ENCODE data around the gene ALG9. TPM values are rescaled to one million over a fixed set of nuclear protein-coding genes. Genes with fewer than 3 reads are reported as not detected.

ALG9 gene
- polyA plus RNA-seq, 1 experiment = 40.0 TPM

GRCh38 chr11:111870522-111870885 is 877 bp downstream of the ALG9 start:
- no peak for DNase-seq (ENCODE audit: low read depth, low spot score)
- POLR2A ChIA-PET = interaction anchor here (0.7 to 2.6 kb wide), 3 partner anchors 36 to 73 kb away, joined by 3 to 8 read pairs (median 3); no protein-coding TSS in a partner anchor
- H3K9me3 ChIP-seq (ENCODE audit: control insufficient read depth, insufficient read depth, low read length) = no peaks in the 10 kb centered on the region
- peak overlapping the region; percentile 80 for H3K4me3 ChIP-seq (ENCODE audit: low read depth, low read length)
- TF ChIP-seq CTCF (IDR thresholded peaks at IDR 0.05; ENCODE audit: low read depth, low read length) = no peak
- peak overlapping the region; percentile 42 for H3K27ac ChIP-seq (ENCODE audit: low read depth, low read length)
- no peaks in the 10 kb centered on the region for H3K27me3 ChIP-seq (ENCODE audit: control insufficient read depth, insufficient read depth, low read length)
- CTCF ChIA-PET = interaction anchor here (0.7 to 3.3 kb wide), 11 partner anchors 12 to 410 kb away, joined by 3 to 36 read pairs (median 4); partner anchors contain the start of gene C11orf52

- H3K9me3 ChIP-seq (ENCODE audit: control insufficient read depth, insufficient read depth, low read length) = no peaks in the 10 kb centered on the region
- no peaks in the 10 kb centered on the region for H3K27me3 ChIP-seq (ENCODE audit: control insufficient read depth, insufficient read depth, low read length)
- H3K27ac ChIP-seq (ENCODE audit: low read depth, low read length) = no peak overlapping the region
- no peak overlapping the region for H3K4me3 ChIP-seq (ENCODE audit: low read depth, low read length)
- DNase-seq (ENCODE audit: low read depth, low spot score) = no peak
- POLR2A ChIA-PET = interaction anchor here (2.6 kb wide), 1 partner anchor 57 kb away, joined by 8 read pairs; no protein-coding TSS in a partner anchor
- CTCF ChIA-PET = interaction anchor here (0.7 to 3.3 kb wide), 11 partner anchors 11 to 410 kb away, joined by 3 to 36 read pairs (median 4); partner anchors contain the start of gene C11orf52
- no peak for TF ChIP-seq CTCF (IDR thresholded peaks at IDR 0.05; ENCODE audit: low read depth, low read length)
Measured at GRCh38 chr11:111870113-111870512, 1.3 kb downstream of the ALG9 start.

GRCh38 chr11:111860257-111860656 is 11.1 kb downstream of the ALG9 start:
- no peak for DNase-seq (ENCODE audit: low read depth, low spot score)
- H3K27me3 ChIP-seq (ENCODE audit: control insufficient read depth, insufficient read depth, low read length) = no peaks in the 10 kb centered on the region
- CTCF ChIA-PET = interaction anchor here (1.7 kb wide), 1 partner anchor 9 kb away, joined by 7 read pairs; no protein-coding TSS in a partner anchor
- H3K9me3 ChIP-seq (ENCODE audit: control insufficient read depth, insufficient read depth, low read length) = no peaks in the 10 kb centered on the region
- POLR2A ChIA-PET = no interaction called here
- no peak overlapping the region for H3K27ac ChIP-seq (ENCODE audit: low read depth, low read length)
- TF ChIP-seq CTCF (IDR thresholded peaks at IDR 0.05; ENCODE audit: low read depth, low read length) = no peak
- no peak overlapping the region for H3K4me3 ChIP-seq (ENCODE audit: low read depth, low read length)

- no peak overlapping the region for H3K4me3 ChIP-seq (ENCODE audit: low read depth, low read length)
- H3K27me3 ChIP-seq (ENCODE audit: control insufficient read depth, insufficient read depth, low read length) = no peaks in the 10 kb centered on the region
- H3K27ac ChIP-seq (ENCODE audit: low read depth, low read length) = no peak overlapping the region
- TF ChIP-seq CTCF (IDR thresholded peaks at IDR 0.05; ENCODE audit: low read depth, low read length) = no peak
- DNase-seq (ENCODE audit: low read depth, low spot score) = no peak
- POLR2A ChIA-PET = interaction anchor here (1.2 kb wide), 1 partner anchor 9 kb away, joined by 7 read pairs; no protein-coding TSS in a partner anchor
- CTCF ChIA-PET = interaction anchor here (0.6 to 1.1 kb wide), 2 partner anchors 8 to 14 kb away, joined by 3 to 4 read pairs; no protein-coding TSS in a partner anchor
- no peaks in the 10 kb centered on the region for H3K9me3 ChIP-seq (ENCODE audit: control insufficient read depth, insufficient read depth, low read length)
Measured at GRCh38 chr11:111855506-111855905, 15.9 kb downstream of the ALG9 start.

- ChIA-PET CTCF (interaction anchor here (0.6 to 3.4 kb wide), 28 partner anchors 8 to 406 kb away, joined by 3 to 16 read pairs (median 4); no protein-coding TSS in a partner anchor), POLR2A (no interaction called here)
- Histone ChIP-seq H3K4me3 (ENCODE audit: low read depth, low read length) (no peak overlapping the region), H3K9me3 (ENCODE audit: control insufficient read depth, insufficient read depth, low read length) (no peaks in the 10 kb centered on the region), H3K27me3 (ENCODE audit: control insufficient read depth, insufficient read depth, low read length) (no peaks in the 10 kb centered on the region), H3K27ac (ENCODE audit: low read depth, low read length) (no peak overlapping the region)
- no peak for TF ChIP-seq CTCF (IDR thresholded peaks at IDR 0.05; ENCODE audit: low read depth, low read length)
- DNase-seq (ENCODE audit: low read depth, low spot score) = no peak
Measured at GRCh38 chr11:111852103-111852502, 19.3 kb downstream of the ALG9 start.

All from AG04450 (cell line).